Testis (tissue), 3 donors: ENCODE results near the gene CFD. TPM values are rescaled to one million over a fixed set of nuclear protein-coding genes. Genes with fewer than 3 reads are reported as not detected.

Source experiments
- DNase-seq: peaks from one replicate; pipeline ENCODE4 v3.0.0-alpha.2; 2019
- H3K27ac ChIP-seq, 2 donors: fragments of 200-600 bp; sonication (generic); one replicate each; pipeline ENCODE4 v1.5.1; 2019
- H3K27me3 ChIP-seq: fragments of 200-600 bp; sonication (generic); one replicate; pipeline ENCODE4 v1.5.1; 2019
- H3K36me3 ChIP-seq: fragments of 200-600 bp; sonication (generic); one replicate; pipeline ENCODE4 v1.5.1; 2017; ENCODE audit warnings: low read depth; ENCODE audit errors: missing control alignments
- H3K4me1 ChIP-seq: fragments of 200-600 bp; sonication (generic); one replicate; pipeline ENCODE4 v1.5.1; 2019
- H3K4me3 ChIP-seq, 2 donors: fragments of 200-600 bp; sonication (generic); one replicate each; pipeline ENCODE4 v1.5.1; 2017 to 2019
- H3K9me3 ChIP-seq: fragments of 200-600 bp; sonication (generic); one replicate; pipeline ENCODE4 v1.5.1; 2017
- CTCF ChIP-seq, 3 experiments: fragments of 450-650 bp in 2 of 3; fragments of 200-600 bp in 1 of 3; sonication (generic) in 1 of 3; IDR thresholded peaks; one replicate each; pipeline ENCODE4 v1.5.1; 2016 to 2019; ENCODE audit warnings: antibody characterized with exemption in 3 of 3, mild to moderate bottlenecking in 2 of 3, moderate library complexity in 1 of 3
- POLR2A ChIP-seq: fragments of 450-650 bp; IDR thresholded peaks from one replicate; pipeline ENCODE4 v1.6.1; 2017; ENCODE audit warnings: antibody characterized with exemption, mild to moderate bottlenecking, moderate library complexity
- WGBS, 2 donors: methylation state at CpG; one replicate each; pipeline ENCODE4 v1.1.5; 2018; 5-methylcytosine and 5-hydroxymethylcytosine counted together
- intact Hi-C: fragments of 100-400 bp; cut with DNase I; formaldehyde crosslinking; loops from one replicate; pipeline ENCODE4 v1.15.1; 2023; ENCODE audit warnings: low total_unique reads
- polyA plus RNA-seq: library from polyadenylated mRNA; stranded (reverse); fragments of 350-450 nt; fragmentation: Illumina TruSeq; extraction: RNeasy Lipid Tissue Mini Kit (QIAGEN cat#74804); gene quantifications from one replicate; pipeline ENCODE4 v1.2.3, GENCODE V29; 2014; ENCODE audit warnings: low read depth, low replicate concordance; ENCODE audit not compliant: insufficient read depth
- total RNA-seq, 2 donors: library from RNA; depleted of rRNA; stranded (reverse); fragments of >200 nt; gene quantifications; one replicate each; pipeline ENCODE4 v1.2.3, GENCODE V29; 2016

Gene CFD
- total and polyA plus RNA-seq, 3 donors from 2014 or later = 83.1 to 185 (median 84.3) TPM

GRCh38 chr19:861756-862580 is 2.5 kb downstream of the CFD start:
- H3K4me1 ChIP-seq = peaks cover 5% of the 10 kb centered on the region
- H3K9me3 ChIP-seq = no peaks in the 10 kb centered on the region
- H3K27me3 ChIP-seq = no peaks in the 10 kb centered on the region
- 19 to 27% methylated on average over 39 to 58 of the region's 60 CpGs for WGBS, 2 donors
- no peak overlapping the region for H3K27ac ChIP-seq
- H3K4me3 ChIP-seq = peak overlapping the region in 1 of 2 donors; percentile 5
- peak; percentile 68 for DNase-seq
- TF ChIP-seq CTCF (IDR thresholded peaks at IDR 0.05) = no peak
- no peak for TF ChIP-seq POLR2A
- no peaks in the 10 kb centered on the region for H3K36me3 ChIP-seq
- intact Hi-C loops = no loop called here

- no peak for TF ChIP-seq POLR2A
- no peak for TF ChIP-seq CTCF (IDR thresholded peaks at IDR 0.05)
- H3K27me3 ChIP-seq = no peaks in the 10 kb centered on the region
- DNase-seq = peak; percentile 79
- WGBS, 2 donors = 18 to 19% methylated on average over 20 to 45 of the region's 48 CpGs
- H3K27ac ChIP-seq = no peak overlapping the region
- no peaks in the 10 kb centered on the region for H3K9me3 ChIP-seq
- peak overlapping the region in 1 of 2 donors; percentile 5 for H3K4me3 ChIP-seq
- peaks cover 5% of the 10 kb centered on the region for H3K4me1 ChIP-seq
- H3K36me3 ChIP-seq = no peaks in the 10 kb centered on the region
- intact Hi-C loops = no loop called here
Measured at GRCh38 chr19:862581-863314, 3.3 kb downstream of the CFD start.

- no peak for DNase-seq
- peaks cover 9% of the 10 kb centered on the region for H3K4me1 ChIP-seq
- H3K27ac ChIP-seq = no peak overlapping the region
- intact Hi-C loops = no loop called here
- TF ChIP-seq POLR2A (no peak), CTCF (IDR thresholded peaks at IDR 0.05) (no peak)
- H3K36me3 ChIP-seq = no peaks in the 10 kb centered on the region
- no peak overlapping the region for H3K4me3 ChIP-seq
- no peaks in the 10 kb centered on the region for H3K9me3 ChIP-seq
- 66 to 82% methylated on average over 6 to 7 of the region's 7 CpGs for whole genome bisulfite sequencing, 2 donors
- no peaks in the 10 kb centered on the region for H3K27me3 ChIP-seq
Measured at GRCh38 chr19:863315-863620, 3.8 kb downstream of the CFD start.

GRCh38 chr19:866769-867300 is 7.4 kb downstream of the CFD start:
- Histone ChIP-seq H3K27me3 (no peaks in the 10 kb centered on the region), H3K27ac (no peak overlapping the region), H3K4me3 (no peak overlapping the region), H3K36me3 (no peaks in the 10 kb centered on the region), H3K9me3 (no peaks in the 10 kb centered on the region), H3K4me1 (peaks cover 23% of the 10 kb centered on the region)
- TF ChIP-seq POLR2A (no peak), CTCF (IDR thresholded peaks at IDR 0.05) (no peak)
- DNase-seq = no peak
- intact Hi-C loops = no loop called here
- WGBS, 2 donors = 84 to 90% methylated on average over 23 to 36 of the region's 38 CpGs
